Cardiac muscle cell (in vitro differentiated cells and primary cell): ENCODE data around the gene NDUFA11. TPM values are rescaled to one million over a fixed set of nuclear protein-coding genes. Genes with fewer than 3 reads are reported as not detected.

Experiments used
- DNase-seq, 2 donors: peaks; one replicate each; pipeline versions ENCODE4 v3.0.0 to v3.0.0-alpha.2; 2010 to 2017; ENCODE audit warnings: low read depth in 1 of 2, low spot score in 1 of 2
- H3K27ac ChIP-seq: fragments of 200-600 bp; sonication (generic); 2 replicates; pipeline ENCODE4 v1.5.1; 2016
- H3K27me3 ChIP-seq: fragments of 200-600 bp; sonication (generic); 2 replicates; pipeline ENCODE4 v1.6.0; 2016; ENCODE audit warnings: control low read depth
- H3K36me3 ChIP-seq: fragments of 200-600 bp; sonication (generic); 2 replicates; pipeline ENCODE4 v1.5.1; 2016; ENCODE audit warnings: control low read depth
- H3K4me1 ChIP-seq: fragments of 200-600 bp; sonication (generic); 2 replicates; pipeline ENCODE4 v1.8.1; 2017; ENCODE audit warnings: low read depth, mild to moderate bottlenecking, mixed run types
- H3K4me3 ChIP-seq: fragments of 200-600 bp; sonication (generic); 2 replicates; pipeline ENCODE4 v1.5.1; 2016; ENCODE audit warnings: mild to moderate bottlenecking
- H3K9me3 ChIP-seq: fragments of 200-600 bp; sonication (generic); 2 replicates; pipeline ENCODE4 v1.5.1; 2017; ENCODE audit warnings: low read depth, mild to moderate bottlenecking, control low read depth
- CTCF ChIP-seq: IDR thresholded peaks from 2 replicates; pipeline ENCODE4 v1.5.1; 2012; ENCODE audit warnings: low read depth, mild to moderate bottlenecking, low read length
- polyA plus RNA-seq: library from polyadenylated mRNA; unstranded; fragments of >200 nt; fragmentation: Nextera tagmentation; extraction: Ambion mirVana; gene quantifications from 2 replicates; pipeline ENCODE4 v1.2.1, GENCODE V29; 2016
- total RNA-seq: library from RNA; depleted of rRNA; stranded (reverse); fragments of >200 nt; gene quantifications from 2 replicates; pipeline ENCODE4 v1.2.3, GENCODE V29; 2016

Gene NDUFA11
- total and polyA plus RNA-seq, 2 experiments from 2014 or later, result 295 to 760 TPM

- Histone ChIP-seq H3K36me3 (peaks cover 55% of the 10 kb centered on the region), H3K4me3 (no peak overlapping the region), H3K27me3 (no peaks in the 10 kb centered on the region), H3K27ac (no peak overlapping the region), H3K9me3 (no peaks in the 10 kb centered on the region), H3K4me1 (no peaks in the 10 kb centered on the region)
- no peak for TF ChIP-seq CTCF
- no peak for DNase-seq
Observed at GRCh38 chr19:5931251-5931650, 27.7 kb upstream of the NDUFA11 start.

- Histone ChIP-seq H3K27me3 (no peaks in the 10 kb centered on the region), H3K36me3 (peaks cover 66% of the 10 kb centered on the region), H3K27ac (no peak overlapping the region), H3K4me3 (no peak overlapping the region), H3K4me1 (no peaks in the 10 kb centered on the region), H3K9me3 (no peaks in the 10 kb centered on the region)
- no peak for TF ChIP-seq CTCF
- no peak for DNase-seq
Observed at GRCh38 chr19:5929625-5930024, 26.0 kb upstream of the NDUFA11 start.

GRCh38 chr19:5929179-5929578 lies 25.6 kb upstream of the NDUFA11 start:
- H3K4me1 ChIP-seq, result no peaks in the 10 kb centered on the region
- no peak for DNase-seq
- no peak for TF ChIP-seq CTCF

GRCh38 chr19:5927441-5927821 lies 23.8 kb upstream of the NDUFA11 start:
- no peaks in the 10 kb centered on the region for H3K4me1 ChIP-seq
- H3K36me3 ChIP-seq, result peaks cover 83% of the 10 kb centered on the region
- H3K9me3 ChIP-seq, result no peaks in the 10 kb centered on the region
- DNase-seq, result no peak
- no peak overlapping the region for H3K27ac ChIP-seq
- H3K4me3 ChIP-seq, result no peak overlapping the region
- H3K27me3 ChIP-seq, result no peaks in the 10 kb centered on the region
- TF ChIP-seq CTCF, result no peak

More at GRCh38 chr19:5929179-5929578, 25.6 kb upstream of the NDUFA11 start:
- Histone ChIP-seq H3K27me3 (no peaks in the 10 kb centered on the region), H3K9me3 (no peaks in the 10 kb centered on the region), H3K27ac (no peak overlapping the region), H3K4me3 (no peak overlapping the region), H3K36me3 (peaks cover 70% of the 10 kb centered on the region)

- no peak overlapping the region for H3K4me3 ChIP-seq
- DNase-seq, result peak in 1 of 2 donors; percentile 38
- H3K36me3 ChIP-seq, result peaks cover 84% of the 10 kb centered on the region
- no peak for TF ChIP-seq CTCF
- no peaks in the 10 kb centered on the region for H3K4me1 ChIP-seq
- no peak overlapping the region for H3K27ac ChIP-seq
- H3K9me3 ChIP-seq, result no peaks in the 10 kb centered on the region
- no peaks in the 10 kb centered on the region for H3K27me3 ChIP-seq
Observed at GRCh38 chr19:5926641-5927440, 23.3 kb upstream of the NDUFA11 start.
